Gastrocnemius medialis (tissue), 4 donors: ENCODE results near the gene IPCEF1. TPM values are rescaled to one million over a fixed set of nuclear protein-coding genes. Genes with fewer than 3 reads are reported as not detected.
A peak's percentile ranks its signal among the peaks of the same experiment; 100 is the strongest.

Source experiments
- ATAC-seq, 2 donors: fragments of 150-250 bp; one replicate each; pipeline ENCODE4 v1.9.1; 2016
- DNase-seq, 2 donors: peaks; one replicate each; pipeline ENCODE4 v3.0.0-alpha.2; 2019
- H3K27ac ChIP-seq, 4 donors: fragments of 200-600 bp; sonication (generic); 1 replicate in 1 of 4; 2 replicates in 3 of 4; pipeline ENCODE4 v1.5.1; 2016 to 2018; ENCODE audit warnings: mild to moderate bottlenecking in 2 of 4, moderate library complexity in 1 of 4
- H3K27me3 ChIP-seq, 3 donors: fragments of 200-600 bp; sonication (generic) in 2 of 3; 1 replicate in 1 of 3; 2 replicates in 2 of 3; pipeline versions ENCODE4 v1.5.1 to v1.6.0; 2016 to 2019; ENCODE audit warnings: mild to moderate bottlenecking in 1 of 3, moderate library complexity in 1 of 3
- H3K36me3 ChIP-seq, 2 donors: fragments of 200-600 bp; sonication (generic) in 1 of 2; one replicate each; pipeline ENCODE4 v1.5.1; 2017 to 2018
- H3K4me1 ChIP-seq, 2 donors: fragments of 200-600 bp; sonication (generic) in 1 of 2; one replicate each; pipeline ENCODE4 v1.5.1; 2016 to 2017; ENCODE audit warnings: mild to moderate bottlenecking in 2 of 2
- H3K4me3 ChIP-seq, 4 donors: fragments of 200-600 bp; sonication (generic) in 3 of 4; 1 replicate in 1 of 4; 2 replicates in 3 of 4; pipeline ENCODE4 v1.5.1; 2016 to 2019; ENCODE audit warnings: mild to moderate bottlenecking in 2 of 4
- H3K9me3 ChIP-seq, 3 donors: fragments of 200-600 bp; sonication (generic) in 2 of 3; 1 replicate in 1 of 3; 2 replicates in 2 of 3; pipeline ENCODE4 v1.5.1; 2016 to 2019
- CTCF ChIP-seq, 5 experiments: fragments of 450-650 bp in 3 of 5; fragments of 200-600 bp in 2 of 5; sonication (generic) in 2 of 5; IDR thresholded peaks in 4 of 5; conservative IDR thresholded peaks in 1 of 5; 1 replicate in 4 of 5; 2 replicates in 1 of 5; pipeline ENCODE4 v1.5.1; 2016 to 2019; ENCODE audit warnings: antibody characterized with exemption in 5 of 5, mild to moderate bottlenecking in 3 of 5, moderate library complexity in 3 of 5
- POLR2A ChIP-seq, 2 donors: fragments of 450-650 bp; IDR thresholded peaks; one replicate each; pipeline ENCODE4 v1.6.1; 2017; ENCODE audit warnings: antibody characterized with exemption in 2 of 2, mild to moderate bottlenecking in 2 of 2, moderate library complexity in 2 of 2
- in situ Hi-C, 4 donors: fragments of 200-750 bp; cut with MboI; loops; one replicate each; pipeline versions ENCODE4 v1.15.0 to v1.8.0; 2017; ENCODE audit warnings: low sequenced_read_pairs in 4 of 4
- intact Hi-C: fragments of 100-400 bp; cut with DNase I; formaldehyde crosslinking; loops from one replicate; pipeline ENCODE4 v1.15.1; 2023; ENCODE audit warnings: low total_unique reads
- total RNA-seq, 4 donors: library from RNA; depleted of rRNA; stranded (reverse); fragments of >200 nt; gene quantifications; one replicate each; pipeline versions ENCODE4 v1.1.0 to v1.2.3, GENCODE V29; 2016

Gene IPCEF1
- total RNA-seq, 4 donors from 2014 or later = 0.24 to 0.85 TPM; not detected in 2

GRCh38 chr6:154156135-154156896, 200.3 kb downstream of the IPCEF1 start:
- H3K27ac ChIP-seq = no peak overlapping the region
- H3K4me3 ChIP-seq = no peak overlapping the region
- H3K9me3 ChIP-seq = no peaks in the 10 kb centered on the region
- no peaks in the 10 kb centered on the region for H3K27me3 ChIP-seq
- ATAC-seq (no peak), DNase-seq (no peak)
- no peaks in the 10 kb centered on the region for H3K36me3 ChIP-seq
- H3K4me1 ChIP-seq = no peaks in the 10 kb centered on the region
- in situ Hi-C loops = loop anchor here in 3 of 4 donors (5.0 to 25.0 kb wide), 5 partner anchors 116 to 258 kb away; no protein-coding TSS in a partner anchor
- intact Hi-C loops = no loop called here
- TF ChIP-seq CTCF (IDR thresholded peaks at IDR 0.05 in 4 of 5, conservative IDR thresholded peaks at IDR 0.05 in 1 of 5) (peak in 2 of 5 experiments; percentile 10 to 15), POLR2A (IDR thresholded peaks at IDR 0.05) (no peak)

GRCh38 chr6:154154389-154154967, 202.1 kb downstream of the IPCEF1 start:
- no peak overlapping the region for H3K27ac ChIP-seq
- H3K27me3 ChIP-seq = no peaks in the 10 kb centered on the region
- H3K36me3 ChIP-seq = no peaks in the 10 kb centered on the region
- DNase-seq (peak in 1 of 2 donors; percentile 25), ATAC-seq (peak; percentile 42 to 51)
- in situ Hi-C loops = loop anchor here in 3 of 4 donors (5.0 to 25.0 kb wide), 4 partner anchors 120 to 260 kb away; no protein-coding TSS in a partner anchor
- intact Hi-C loops = loop anchor here (1.0 to 2.0 kb wide), 2 partner anchors 122 to 255 kb away; no protein-coding TSS in a partner anchor
- no peaks in the 10 kb centered on the region for H3K4me1 ChIP-seq
- H3K9me3 ChIP-seq = no peaks in the 10 kb centered on the region
- no peak overlapping the region for H3K4me3 ChIP-seq
- no peak for TF ChIP-seq POLR2A (IDR thresholded peaks at IDR 0.05)
- peak; percentile 58 to 79 (median 69) for TF ChIP-seq CTCF (IDR thresholded peaks at IDR 0.05 in 4 of 5, conservative IDR thresholded peaks at IDR 0.05 in 1 of 5)

GRCh38 chr6:154143753-154144152, 212.8 kb downstream of the IPCEF1 start:
- Histone ChIP-seq H3K27me3 (no peaks in the 10 kb centered on the region), H3K27ac (no peak overlapping the region), H3K36me3 (no peaks in the 10 kb centered on the region), H3K4me3 (no peak overlapping the region), H3K4me1 (no peaks in the 10 kb centered on the region), H3K9me3 (no peaks in the 10 kb centered on the region)
- intact Hi-C loops = loop anchor here (1.0 kb wide), 1 partner anchor 21 kb away; no protein-coding TSS in a partner anchor
- no peak for TF ChIP-seq POLR2A (IDR thresholded peaks at IDR 0.05)
- TF ChIP-seq CTCF (IDR thresholded peaks at IDR 0.05 in 4 of 5, conservative IDR thresholded peaks at IDR 0.05 in 1 of 5) = no peak
- in situ Hi-C loops = no loop called here
- DNase-seq (no peak), ATAC-seq (no peak)

- H3K36me3 ChIP-seq = no peaks in the 10 kb centered on the region
- TF ChIP-seq POLR2A (IDR thresholded peaks at IDR 0.05) (no peak), CTCF (IDR thresholded peaks at IDR 0.05 in 4 of 5, conservative IDR thresholded peaks at IDR 0.05 in 1 of 5) (no peak)
- H3K27me3 ChIP-seq = no peaks in the 10 kb centered on the region
- ATAC-seq (no peak), DNase-seq (no peak)
- H3K9me3 ChIP-seq = no peaks in the 10 kb centered on the region
- in situ Hi-C loops (no loop called here), intact Hi-C loops (no loop called here)
- no peaks in the 10 kb centered on the region for H3K4me1 ChIP-seq
- no peak overlapping the region for H3K27ac ChIP-seq
- no peak overlapping the region for H3K4me3 ChIP-seq
Observed at GRCh38 chr6:154140743-154141142, 215.9 kb downstream of the IPCEF1 start.
